Nephron progenitor cell (in vitro differentiated cells): Measurements from ENCODE around the gene SNU13.
A peak's percentile ranks its signal among the peaks of the same experiment; 100 is the strongest.

Source experiments
- DNase-seq: peaks from one replicate; pipeline ENCODE4 v3.0.0; 2021
- H3K27ac Mint-ChIP-seq: 2 replicates; pipeline ENCODE4 v1.8.0; 2021; ENCODE audit warnings: mild to moderate bottlenecking, moderate library complexity, mixed read lengths
- H3K27me3 Mint-ChIP-seq: 2 replicates; pipeline ENCODE4 v1.8.0; 2021; ENCODE audit warnings: mild to moderate bottlenecking, low read depth, mixed read lengths; ENCODE audit not compliant: poor library complexity
- H3K36me3 Mint-ChIP-seq: 2 replicates; pipeline ENCODE4 v1.8.0; 2021; ENCODE audit warnings: low read depth, mixed read lengths
- H3K4me1 Mint-ChIP-seq: 2 replicates; pipeline ENCODE4 v1.8.0; 2021; ENCODE audit warnings: mixed read lengths
- H3K4me3 Mint-ChIP-seq: 2 replicates; pipeline ENCODE4 v1.8.0; 2021; ENCODE audit warnings: mild to moderate bottlenecking, moderate library complexity, mixed read lengths
- H3K9me3 Mint-ChIP-seq: 2 replicates; pipeline ENCODE4 v1.8.0; 2021; ENCODE audit warnings: mild to moderate bottlenecking, moderate library complexity, mixed read lengths
- TF ChIP-seq, protein P1 (sequence below): fragments of 200-600 bp; sonication (generic); IDR thresholded peaks from 2 replicates; pipeline ENCODE4 v1.5.0; 2021; ENCODE audit warnings: antibody characterized with exemption

Gene SNU13

DNA sequence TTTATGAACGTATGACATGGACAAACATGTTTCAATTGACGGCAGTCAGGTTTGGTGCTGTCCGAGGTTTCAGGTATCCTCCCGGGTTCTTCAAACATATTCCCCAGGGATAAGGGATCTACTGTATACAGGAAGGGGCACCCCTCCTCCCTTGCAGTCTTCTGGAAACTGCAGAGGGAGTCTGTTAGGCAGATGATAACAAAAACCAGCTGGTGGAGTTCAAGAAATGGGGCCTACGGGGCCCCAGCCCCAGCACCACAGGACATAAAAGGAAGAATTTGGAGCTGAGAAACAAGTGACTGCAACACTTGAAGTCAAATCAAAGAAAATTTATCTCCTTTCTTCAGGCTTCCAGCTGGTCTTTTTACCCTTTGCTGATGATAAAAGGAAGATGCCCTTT is 32.1 kb downstream of the SNU13 start:
- Mint-ChIP-seq H3K4me3 (no peak overlapping the region), H3K9me3 (no peaks in the 10 kb centered on the region), H3K36me3 (peaks cover 87% of the 10 kb centered on the region), H3K4me1 (no peaks in the 10 kb centered on the region), H3K27me3 (no peaks in the 10 kb centered on the region), H3K27ac (peak overlapping the region; percentile 86)
- no peak for DNase-seq
- TF ChIP-seq, protein P1, sequence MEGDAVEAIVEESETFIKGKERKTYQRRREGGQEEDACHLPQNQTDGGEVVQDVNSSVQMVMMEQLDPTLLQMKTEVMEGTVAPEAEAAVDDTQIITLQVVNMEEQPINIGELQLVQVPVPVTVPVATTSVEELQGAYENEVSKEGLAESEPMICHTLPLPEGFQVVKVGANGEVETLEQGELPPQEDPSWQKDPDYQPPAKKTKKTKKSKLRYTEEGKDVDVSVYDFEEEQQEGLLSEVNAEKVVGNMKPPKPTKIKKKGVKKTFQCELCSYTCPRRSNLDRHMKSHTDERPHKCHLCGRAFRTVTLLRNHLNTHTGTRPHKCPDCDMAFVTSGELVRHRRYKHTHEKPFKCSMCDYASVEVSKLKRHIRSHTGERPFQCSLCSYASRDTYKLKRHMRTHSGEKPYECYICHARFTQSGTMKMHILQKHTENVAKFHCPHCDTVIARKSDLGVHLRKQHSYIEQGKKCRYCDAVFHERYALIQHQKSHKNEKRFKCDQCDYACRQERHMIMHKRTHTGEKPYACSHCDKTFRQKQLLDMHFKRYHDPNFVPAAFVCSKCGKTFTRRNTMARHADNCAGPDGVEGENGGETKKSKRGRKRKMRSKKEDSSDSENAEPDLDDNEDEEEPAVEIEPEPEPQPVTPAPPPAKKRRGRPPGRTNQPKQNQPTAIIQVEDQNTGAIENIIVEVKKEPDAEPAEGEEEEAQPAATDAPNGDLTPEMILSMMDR: no peak

DNA sequence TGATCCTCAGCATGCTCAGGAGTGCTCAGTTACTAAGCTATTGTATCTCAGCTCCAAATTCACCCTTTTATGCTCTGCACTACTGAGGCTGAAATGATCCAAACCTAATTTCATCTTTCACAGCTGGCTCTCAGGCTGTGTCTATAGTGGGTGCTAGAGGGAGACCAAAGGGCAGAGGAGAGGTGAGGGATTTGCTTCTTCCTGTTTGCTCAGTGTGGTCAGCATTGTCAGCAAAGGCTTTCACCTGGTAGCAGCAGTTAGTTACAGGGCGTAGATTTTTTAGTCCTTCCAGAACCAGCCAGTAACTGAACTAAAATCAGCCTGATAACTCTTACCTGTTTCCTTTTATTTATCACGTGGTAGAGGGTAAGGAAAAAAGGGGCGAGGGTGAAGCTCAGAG is 34.3 kb downstream of the SNU13 start:
- no peaks in the 10 kb centered on the region for H3K9me3 Mint-ChIP-seq
- peaks cover 84% of the 10 kb centered on the region for H3K36me3 Mint-ChIP-seq
- peak overlapping the region; percentile 48 for H3K27ac Mint-ChIP-seq
- no peaks in the 10 kb centered on the region for H3K27me3 Mint-ChIP-seq
- TF ChIP-seq, protein P1: no peak
- H3K4me3 Mint-ChIP-seq: no peak overlapping the region
- no peaks in the 10 kb centered on the region for H3K4me1 Mint-ChIP-seq
- no peak for DNase-seq

DNA sequence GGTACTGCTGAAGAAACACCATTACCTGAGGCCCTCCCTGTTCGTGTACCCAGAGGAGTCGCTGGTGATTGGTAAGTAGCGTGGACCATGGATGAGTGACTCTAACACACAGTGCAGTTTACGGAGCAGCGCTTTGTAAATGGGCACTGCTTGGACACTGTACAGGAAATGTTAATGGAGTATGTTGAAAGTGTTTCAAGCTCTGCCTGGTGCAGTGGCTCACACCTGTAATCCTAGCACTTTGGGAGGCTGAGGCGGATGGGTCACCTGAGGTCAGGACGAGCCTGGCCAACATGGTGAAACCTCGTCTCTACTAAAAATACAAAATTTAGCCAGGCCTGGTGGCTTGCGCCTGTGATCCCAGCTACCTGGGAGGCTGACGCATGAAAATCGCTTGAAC is 37.8 kb downstream of the SNU13 start:
- no peak for DNase-seq

DNA sequence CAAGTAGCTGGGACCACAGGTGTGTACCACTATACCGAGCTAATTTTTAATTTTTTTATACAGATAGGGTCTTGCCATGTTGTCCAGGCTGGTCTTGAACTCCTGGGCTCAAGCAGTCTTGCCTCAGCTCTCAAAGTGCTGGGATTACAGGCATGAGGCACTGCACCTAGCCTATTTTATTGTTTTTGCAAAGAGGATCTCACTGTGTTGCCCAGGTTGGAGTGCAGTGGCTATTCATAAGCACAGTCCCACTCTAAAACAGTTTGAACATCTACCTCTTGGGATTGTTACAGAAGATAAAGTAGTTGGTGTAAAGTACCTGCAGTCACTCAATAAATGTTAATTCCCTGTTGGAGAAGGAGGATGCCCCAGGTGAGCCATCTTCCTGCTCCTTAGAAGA is 38.4 kb downstream of the SNU13 start:
- no peaks in the 10 kb centered on the region for H3K27me3 Mint-ChIP-seq

More for the DNA sequence above, 37.8 kb downstream of the SNU13 start:
- Mint-ChIP-seq H3K36me3 (peaks cover 81% of the 10 kb centered on the region), H3K9me3 (no peaks in the 10 kb centered on the region), H3K4me1 (no peaks in the 10 kb centered on the region), H3K27me3 (no peaks in the 10 kb centered on the region), H3K27ac (no peak overlapping the region), H3K4me3 (no peak overlapping the region)
- TF ChIP-seq, protein P1: no peak

DNA sequence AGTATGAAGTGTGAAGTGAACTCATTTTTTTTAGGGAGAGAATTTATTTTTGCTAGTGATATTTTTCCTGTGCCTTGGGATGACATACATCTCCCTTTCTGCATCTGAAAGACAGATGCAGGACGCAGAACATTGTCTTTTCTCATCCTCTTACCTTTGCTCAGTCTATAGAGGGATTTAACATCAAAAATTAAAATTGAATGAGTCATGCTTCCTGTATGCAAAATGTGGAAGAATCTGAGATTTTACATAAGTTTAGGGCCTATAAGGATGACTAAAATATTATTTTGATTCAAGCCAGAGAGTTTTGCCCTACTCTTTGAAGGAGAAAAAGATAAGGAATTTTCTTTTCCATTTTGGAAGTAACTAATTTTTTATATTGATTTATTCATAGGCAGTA is 40.2 kb downstream of the SNU13 start:
- Mint-ChIP-seq H3K4me1 (no peaks in the 10 kb centered on the region), H3K4me3 (no peak overlapping the region), H3K36me3 (peaks cover 76% of the 10 kb centered on the region), H3K27me3 (no peaks in the 10 kb centered on the region), H3K9me3 (no peaks in the 10 kb centered on the region), H3K27ac (no peak overlapping the region)
- TF ChIP-seq, protein P1: no peak
- DNase-seq: no peak

More for the DNA sequence above, 38.4 kb downstream of the SNU13 start:
- H3K27ac Mint-ChIP-seq: no peak overlapping the region
- TF ChIP-seq, protein P1: no peak
- H3K36me3 Mint-ChIP-seq: peaks cover 83% of the 10 kb centered on the region
- H3K9me3 Mint-ChIP-seq: no peaks in the 10 kb centered on the region
- H3K4me3 Mint-ChIP-seq: no peak overlapping the region
- H3K4me1 Mint-ChIP-seq: no peaks in the 10 kb centered on the region
- no peak for DNase-seq

DNA sequence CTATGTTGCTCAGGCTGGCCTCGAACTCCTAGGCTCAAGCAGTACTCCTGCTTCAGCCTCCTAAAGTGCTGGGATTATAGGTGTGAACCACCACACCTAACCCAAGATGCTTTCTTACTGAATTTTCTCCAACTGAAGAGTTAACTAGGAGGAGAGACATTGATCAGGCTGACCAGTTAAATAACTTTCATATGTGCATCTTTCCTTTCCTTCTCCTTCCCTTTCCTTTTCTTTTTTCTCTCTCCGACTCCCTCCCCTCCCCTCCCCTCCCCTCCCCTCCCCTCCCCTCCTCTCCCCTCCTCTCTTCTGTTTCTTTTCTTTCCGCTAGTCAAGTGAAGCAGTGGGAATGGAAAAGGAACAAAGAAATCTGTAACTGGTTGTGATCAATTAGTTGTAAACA is 40.9 kb downstream of the SNU13 start:
- H3K4me1 Mint-ChIP-seq: no peaks in the 10 kb centered on the region
- TF ChIP-seq, protein P1: no peak
- no peaks in the 10 kb centered on the region for H3K9me3 Mint-ChIP-seq
- H3K4me3 Mint-ChIP-seq: no peak overlapping the region
- peaks cover 73% of the 10 kb centered on the region for H3K36me3 Mint-ChIP-seq
- no peak for DNase-seq
- H3K27me3 Mint-ChIP-seq: no peaks in the 10 kb centered on the region
- no peak overlapping the region for H3K27ac Mint-ChIP-seq
